GM19035 (cell line): ENCODE results near the gene TTC16.

Experiments
- ATAC-seq: cut with Tn5 transposase; IDR thresholded peaks from one replicate; pipeline ENCODE4 v1.9.1; 2021; ENCODE audit not compliant: unreplicated experiment

The TTC16 gene

GRCh38 chr9:127694890-127695720 lies 20.8 kb upstream of the TTC16 start:
- no peak for ATAC-seq

GRCh38 chr9:127697575-127697974 lies 18.3 kb upstream of the TTC16 start:
- no peak for ATAC-seq

GRCh38 chr9:127698386-127698785 lies 17.5 kb upstream of the TTC16 start:
- no peak for ATAC-seq

GRCh38 chr9:127698985-127699670 lies 16.8 kb upstream of the TTC16 start:
- ATAC-seq, result peak; percentile 80

GRCh38 chr9:127700140-127700539 lies 15.7 kb upstream of the TTC16 start:
- ATAC-seq, result no peak

GRCh38 chr9:127700594-127701255 lies 15.2 kb upstream of the TTC16 start:
- no peak for ATAC-seq

DNA sequence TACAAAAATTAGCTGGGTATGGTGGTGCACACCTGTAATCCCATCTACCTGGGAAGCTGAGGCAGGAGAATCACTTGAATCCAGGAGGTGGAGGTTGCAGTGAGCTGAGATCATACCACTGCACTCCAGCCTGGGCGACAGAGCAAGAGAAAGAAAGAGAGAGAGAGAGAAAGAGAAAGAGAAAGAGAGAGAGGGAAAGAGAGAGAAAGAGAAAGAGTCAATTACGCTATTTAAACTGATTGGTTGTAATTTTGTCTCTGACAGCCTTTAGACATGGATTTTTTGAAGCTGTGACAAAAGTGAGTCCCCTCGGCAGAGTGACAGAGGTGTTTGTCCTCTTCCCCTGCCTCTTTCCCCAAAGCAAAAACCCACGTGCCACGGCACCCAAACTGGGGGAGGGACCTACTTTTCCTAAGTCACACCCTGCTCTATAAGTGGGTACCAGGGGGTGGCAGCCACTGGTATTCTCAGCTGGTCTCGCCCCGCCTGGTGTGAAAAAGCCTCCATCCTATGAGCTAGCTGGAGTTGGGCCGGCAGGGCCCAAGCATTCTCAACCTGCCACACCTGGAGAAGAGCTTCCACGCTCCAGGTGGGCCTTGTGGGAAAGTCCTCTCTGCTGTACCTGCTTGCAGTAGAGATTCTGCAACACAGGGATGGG lies 12.5 kb upstream of the TTC16 start:
- ATAC-seq, result no peak

DNA sequence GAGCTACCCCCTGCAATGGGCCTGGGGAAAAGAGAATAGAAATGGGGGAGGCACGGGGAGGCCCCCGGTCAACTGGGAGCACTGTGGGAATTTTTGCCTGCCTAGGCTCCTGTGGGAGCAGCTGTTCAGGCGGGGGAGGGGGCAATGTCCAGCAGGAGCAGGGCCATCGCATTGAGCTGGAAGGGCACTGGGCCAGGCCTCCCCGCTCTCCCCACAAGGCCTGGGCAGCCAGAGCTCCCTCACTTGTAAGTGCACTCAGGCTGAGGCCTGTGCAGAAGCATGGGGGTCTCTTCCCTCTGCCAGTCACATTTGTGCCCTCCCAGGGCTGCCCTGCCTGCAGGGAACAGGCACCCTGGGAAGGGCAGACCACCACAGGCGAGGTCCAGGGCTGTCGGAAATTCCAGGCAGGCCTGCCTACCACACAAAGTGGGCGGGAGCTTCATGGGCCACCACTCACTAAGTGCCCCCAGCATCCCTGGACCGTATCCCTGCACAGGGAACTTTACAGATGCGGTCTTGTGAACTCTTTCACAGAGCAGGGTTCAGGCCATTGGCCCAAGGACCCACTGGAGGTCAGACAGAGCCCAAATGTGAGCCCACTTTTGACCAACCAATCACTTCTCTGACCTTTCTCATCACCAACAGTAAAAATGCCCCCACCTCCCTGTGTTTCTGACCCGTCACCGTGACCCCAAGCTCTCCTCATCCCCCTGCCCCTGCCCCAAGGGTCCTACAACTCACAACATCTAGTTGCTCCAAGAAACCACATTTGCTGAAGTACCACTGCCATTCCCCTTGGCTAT lies 10.1 kb upstream of the TTC16 start:
- no peak for ATAC-seq

GRCh38 chr9:127706836-127707241 lies 9.0 kb upstream of the TTC16 start, which contains the start of gene CFAP157:
CFAP157 (plus strand) TSS chr9:127706988; CDS start chr9:127707032, 44 bp downstream.
- no peak for ATAC-seq

- ATAC-seq, result no peak
These were observed 8.1 kb upstream of the TTC16 start for GRCh38 chr9:127707766-127708165.

- ATAC-seq, result no peak
These were observed 6.8 kb upstream of the TTC16 start for GRCh38 chr9:127708952-127709587.

DNA sequence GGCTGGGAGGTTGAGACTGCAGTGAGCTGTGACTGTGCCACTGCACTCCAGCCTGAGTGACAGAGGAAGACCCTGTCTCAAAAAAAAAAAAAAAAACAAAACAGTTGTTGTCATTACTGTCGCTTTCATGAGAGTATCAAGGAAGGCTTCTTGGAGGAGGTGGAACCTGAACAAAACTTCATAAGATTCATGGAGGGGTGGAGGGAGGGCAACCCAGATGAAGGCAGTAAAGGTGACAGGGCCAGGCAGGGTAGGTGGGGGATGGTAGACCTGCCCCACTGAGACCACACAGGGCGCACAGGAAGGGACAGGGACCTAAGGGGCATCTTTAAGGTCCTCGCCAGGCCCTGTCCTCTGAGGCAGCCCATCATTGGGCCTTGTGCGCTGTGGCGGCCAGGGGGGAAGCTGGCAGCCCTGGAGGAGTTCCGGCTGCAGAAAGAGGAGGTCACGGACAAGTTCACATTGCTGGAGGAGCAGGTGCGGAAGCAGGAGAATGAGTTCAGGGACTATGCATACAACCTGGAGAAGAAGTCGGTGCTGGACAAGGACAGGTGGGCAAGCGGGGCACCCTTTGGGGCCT lies 5.6 kb upstream of the TTC16 start:
- ATAC-seq, result no peak

DNA sequence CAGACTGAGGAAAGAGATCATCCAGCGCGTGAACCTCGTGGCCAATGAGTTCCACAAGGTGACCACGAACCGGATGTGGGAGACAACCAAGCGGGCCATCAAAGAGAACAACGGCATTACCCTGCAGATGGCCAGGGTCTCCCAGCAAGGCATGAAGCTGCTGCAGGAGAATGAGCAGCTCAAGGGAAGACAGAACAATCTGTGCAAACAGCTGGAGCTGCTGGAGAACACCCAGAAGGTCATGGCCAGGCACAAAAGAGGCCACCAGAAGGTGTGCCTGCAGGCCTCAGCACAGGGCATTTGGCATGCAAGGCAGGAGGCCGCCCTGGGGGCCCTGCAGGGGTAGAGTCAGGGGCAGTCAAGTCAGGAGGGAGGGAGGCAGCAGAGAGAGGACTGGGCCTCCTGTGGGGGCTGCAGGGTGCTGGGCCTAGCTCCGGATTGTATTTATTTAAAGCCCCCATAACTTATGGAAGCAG lies 4.6 kb upstream of the TTC16 start:
- ATAC-seq, result no peak

- ATAC-seq, result no peak
These were observed 4.0 kb upstream of the TTC16 start for GRCh38 chr9:127711831-127712274.

- no peak for ATAC-seq
These were observed 3.5 kb upstream of the TTC16 start for GRCh38 chr9:127712371-127712770.

DNA sequence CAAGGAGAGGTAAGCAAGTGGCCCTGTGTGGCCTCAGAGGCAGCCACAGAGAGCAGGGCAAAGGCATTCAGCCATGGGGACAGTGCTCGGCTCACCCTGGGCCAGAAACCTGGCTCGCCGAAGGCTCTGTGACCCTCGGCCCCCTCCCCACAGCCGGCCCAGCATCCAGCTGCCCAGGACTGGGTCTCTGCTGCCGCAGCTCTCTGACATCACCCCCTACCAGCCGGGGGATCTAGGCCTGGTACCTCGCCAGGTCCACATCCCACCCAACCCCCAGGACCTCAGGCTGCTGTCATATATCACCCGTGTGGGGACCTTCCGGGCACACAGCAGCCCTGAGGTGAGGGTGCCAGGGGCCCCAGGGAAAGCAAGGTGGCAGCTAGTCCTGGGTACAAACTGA lies 3.0 kb upstream of the TTC16 start:
- ATAC-seq, result no peak

DNA sequence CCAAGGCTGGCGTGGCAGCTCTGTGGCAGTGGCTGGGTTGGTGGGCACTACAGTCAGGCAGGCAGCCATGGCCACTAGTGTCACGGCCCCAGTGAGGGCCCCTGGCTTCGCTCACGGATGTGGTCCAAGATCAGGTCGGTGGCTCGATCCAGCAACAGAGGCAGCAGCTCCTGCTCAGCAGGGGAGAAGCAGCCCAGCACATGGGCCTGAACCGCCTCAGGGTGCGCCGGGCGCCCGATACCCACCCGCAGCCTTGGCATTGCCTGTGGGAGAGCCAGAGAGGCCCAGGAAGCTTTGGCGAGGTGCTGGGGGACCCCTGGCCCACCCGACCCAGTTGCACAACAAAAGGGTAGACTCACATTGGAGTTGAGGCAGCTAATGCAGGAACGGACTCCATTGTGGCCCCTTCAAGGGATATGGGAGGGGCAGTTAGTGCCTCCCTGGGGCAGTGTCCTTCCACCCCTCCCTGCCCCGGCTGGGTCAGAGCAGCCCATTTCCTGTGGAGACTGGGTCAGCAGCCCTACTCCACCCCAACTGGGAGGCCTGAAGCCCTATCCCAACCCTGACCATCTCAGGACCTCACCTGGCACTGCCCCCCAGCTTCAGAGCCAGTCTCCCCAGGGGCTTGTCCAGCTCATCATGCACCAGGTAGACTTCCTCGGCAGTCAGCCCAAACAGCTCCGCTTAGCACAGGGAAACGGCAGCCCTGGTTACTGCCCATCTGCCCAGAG lies 1.7 kb upstream of the TTC16 start:
- no peak for ATAC-seq

- ATAC-seq, result peak; percentile 3
These were observed 869 bp upstream of the TTC16 start for GRCh38 chr9:127714951-127715469.
